Keratinocyte (primary cell): ENCODE data around the gene ITGB1BP1.

Experiments
- EZH2 ChIP-seq: IDR thresholded peaks from one replicate; pipeline ENCODE4 v1.6.1; 2012; ENCODE audit warnings: inconsistent platforms, mild to moderate bottlenecking, low read length, moderate library complexity
- TF ChIP-seq, protein P1 (sequence below), 3 experiments: IDR thresholded peaks in 1 of 3; conservative IDR thresholded peaks in 1 of 3; optimal IDR thresholded peaks in 1 of 3; 2 replicates in 2 of 3; 3 replicates in 1 of 3; pipeline versions ENCODE3 to v1.5.1; 2011; ENCODE audit warnings: low read length in 3 of 3, mild to moderate bottlenecking in 3 of 3, moderate library complexity in 2 of 3, control low read depth in 1 of 3, inconsistent platforms in 1 of 3; ENCODE audit not compliant: insufficient read depth in 2 of 3; ENCODE audit errors: extremely low read depth in 1 of 3

DNA sequence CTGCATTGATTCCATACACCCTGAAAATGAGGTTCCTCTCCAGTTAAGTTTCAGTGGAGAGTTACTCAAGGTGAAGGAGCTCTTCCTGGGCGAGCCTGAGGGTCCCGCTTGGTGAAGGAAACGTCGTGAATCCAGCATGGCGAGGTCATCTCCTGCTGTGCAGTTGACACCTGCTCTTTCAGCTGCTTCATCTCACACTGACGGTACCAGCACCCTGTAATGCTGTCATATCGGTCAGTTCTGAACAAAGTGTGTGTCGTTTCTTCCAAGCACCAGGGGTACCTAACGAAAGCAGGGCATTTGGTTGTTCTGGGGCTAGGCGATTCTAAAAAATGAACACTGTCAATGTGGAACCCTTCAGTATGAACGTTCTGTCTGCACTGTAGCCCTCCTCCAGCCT lies 52.6 kb downstream of the ITGB1BP1 start:
- TF ChIP-seq, protein P1, sequence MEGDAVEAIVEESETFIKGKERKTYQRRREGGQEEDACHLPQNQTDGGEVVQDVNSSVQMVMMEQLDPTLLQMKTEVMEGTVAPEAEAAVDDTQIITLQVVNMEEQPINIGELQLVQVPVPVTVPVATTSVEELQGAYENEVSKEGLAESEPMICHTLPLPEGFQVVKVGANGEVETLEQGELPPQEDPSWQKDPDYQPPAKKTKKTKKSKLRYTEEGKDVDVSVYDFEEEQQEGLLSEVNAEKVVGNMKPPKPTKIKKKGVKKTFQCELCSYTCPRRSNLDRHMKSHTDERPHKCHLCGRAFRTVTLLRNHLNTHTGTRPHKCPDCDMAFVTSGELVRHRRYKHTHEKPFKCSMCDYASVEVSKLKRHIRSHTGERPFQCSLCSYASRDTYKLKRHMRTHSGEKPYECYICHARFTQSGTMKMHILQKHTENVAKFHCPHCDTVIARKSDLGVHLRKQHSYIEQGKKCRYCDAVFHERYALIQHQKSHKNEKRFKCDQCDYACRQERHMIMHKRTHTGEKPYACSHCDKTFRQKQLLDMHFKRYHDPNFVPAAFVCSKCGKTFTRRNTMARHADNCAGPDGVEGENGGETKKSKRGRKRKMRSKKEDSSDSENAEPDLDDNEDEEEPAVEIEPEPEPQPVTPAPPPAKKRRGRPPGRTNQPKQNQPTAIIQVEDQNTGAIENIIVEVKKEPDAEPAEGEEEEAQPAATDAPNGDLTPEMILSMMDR (optimal IDR thresholded peaks at IDR 0.05 in 1 of 3, IDR thresholded peaks at IDR 0.05 in 1 of 3, conservative IDR thresholded peaks at IDR 0.05 in 1 of 3; ENCODE audit: extremely low read depth in 1 of 3, insufficient read depth in 2 of 3, low read length in 3 of 3), result no peak
- no peak for TF ChIP-seq EZH2
